LNCaP clone FGC (cell line): Measurements from ENCODE around the gene ADARB2.

Experiments
- DNase-seq: peaks from one replicate; pipeline ENCODE4 v3.0.0-alpha.2; 2011; ENCODE audit warnings: low read depth
- H3K4me3 ChIP-seq: 2 replicates; pipeline ENCODE4 v1.5.1; 2011; ENCODE audit warnings: mild to moderate bottlenecking, low read depth, low read length, control low read depth
- CTCF ChIP-seq: IDR thresholded peaks from 2 replicates; pipeline ENCODE4 v1.5.1; 2012; ENCODE audit warnings: mild to moderate bottlenecking; ENCODE audit not compliant: control insufficient read depth, insufficient read depth; ENCODE audit errors: extremely low read depth

The ADARB2 gene

GRCh38 chr10:1292611-1293031 is 444.7 kb downstream of the ADARB2 start:
- no peak for DNase-seq
- H3K4me3 ChIP-seq, result no peak overlapping the region
- TF ChIP-seq CTCF, result no peak

GRCh38 chr10:1291178-1292090 is 445.9 kb downstream of the ADARB2 start:
- DNase-seq, result no peak
- no peak for TF ChIP-seq CTCF
- no peak overlapping the region for H3K4me3 ChIP-seq

- TF ChIP-seq CTCF, result no peak
- no peak for DNase-seq
- no peak overlapping the region for H3K4me3 ChIP-seq
Observed at GRCh38 chr10:1290071-1290471, 447.3 kb downstream of the ADARB2 start.

- TF ChIP-seq CTCF, result no peak
- no peak for DNase-seq
- H3K4me3 ChIP-seq, result no peak overlapping the region
Observed at GRCh38 chr10:1289591-1289990, 447.7 kb downstream of the ADARB2 start.

- DNase-seq, result no peak
- TF ChIP-seq CTCF, result no peak
- no peak overlapping the region for H3K4me3 ChIP-seq
Observed at GRCh38 chr10:1287971-1288401, 449.3 kb downstream of the ADARB2 start.

GRCh38 chr10:1287487-1287886 is 449.8 kb downstream of the ADARB2 start:
- DNase-seq, result no peak
- no peak for TF ChIP-seq CTCF
- no peak overlapping the region for H3K4me3 ChIP-seq
